H7 (cell line): ENCODE measurements around the gene RBM8A. TPM values are rescaled to one million over a fixed set of nuclear protein-coding genes. Genes with fewer than 3 reads are reported as not detected.
"Not testable (repeated sequence)": the region's sequence is repeated elsewhere in the genome, so short reads cannot be mapped to it uniquely, and the experiment has no call there.

Experiments
- DNase-seq: peaks from one replicate; pipeline ENCODE4 v3.0.0; 2012
- H3K27me3 ChIP-seq: 2 replicates; pipeline ENCODE4 v1.6.0; 2011; ENCODE audit warnings: mild to moderate bottlenecking, low read length; ENCODE audit not compliant: control insufficient read depth, insufficient read depth
- H3K36me3 ChIP-seq: replicated peaks from 2 replicates; pipeline ENCODE4 v1.5.1; 2011; ENCODE audit warnings: low read length; ENCODE audit not compliant: control insufficient read depth, insufficient read depth
- H3K4me3 ChIP-seq: 2 replicates; pipeline ENCODE4 v1.5.1; 2011; ENCODE audit warnings: low read depth, mild to moderate bottlenecking, control low read depth, low read length, moderate library complexity; ENCODE audit not compliant: insufficient read depth
- total RNA-seq: library from RNA; depleted of rRNA; stranded (reverse); fragments of >200 nt; shearing (Covaris generic); gene quantifications from 2 replicates; pipeline ENCODE4 v1.2.3, GENCODE V29; 2014

Gene RBM8A
- total RNA-seq, 1 experiment from 2014 or later, result 214 TPM

- Histone ChIP-seq H3K36me3 (no peaks in the 10 kb centered on the region), H3K4me3 (no peak overlapping the region), H3K27me3 (no peaks in the 10 kb centered on the region)
- no peak for DNase-seq
Measured at GRCh38 chr1:145944532-145944931, 17.2 kb upstream of the RBM8A start.

GRCh38 chr1:145942871-145943270 lies 15.6 kb upstream of the RBM8A start:
- no peaks in the 10 kb centered on the region for H3K27me3 ChIP-seq
- no peak overlapping the region for H3K4me3 ChIP-seq
- H3K36me3 ChIP-seq, result no peaks in the 10 kb centered on the region
- no peak for DNase-seq

GRCh38 chr1:145942405-145942804 lies 15.1 kb upstream of the RBM8A start:
- no peaks in the 10 kb centered on the region for H3K36me3 ChIP-seq
- no peak for DNase-seq
- H3K4me3 ChIP-seq, result no peak overlapping the region
- H3K27me3 ChIP-seq, result no peaks in the 10 kb centered on the region

GRCh38 chr1:145937436-145937835 lies 10.2 kb upstream of the RBM8A start:
- H3K4me3 ChIP-seq, result no peak overlapping the region
- H3K27me3 ChIP-seq, result no peaks in the 10 kb centered on the region
- H3K36me3 ChIP-seq, result no peaks in the 10 kb centered on the region
- no peak for DNase-seq

- DNase-seq, result peak; percentile 21
- no peak overlapping the region for H3K4me3 ChIP-seq
- H3K36me3 ChIP-seq, result no peaks in the 10 kb centered on the region
- no peaks in the 10 kb centered on the region for H3K27me3 ChIP-seq
Measured at GRCh38 chr1:145936247-145936646, 9.0 kb upstream of the RBM8A start.

GRCh38 chr1:145935708-145936107 lies 8.4 kb upstream of the RBM8A start:
- no peaks in the 10 kb centered on the region for H3K27me3 ChIP-seq
- H3K4me3 ChIP-seq, result no peak overlapping the region
- H3K36me3 ChIP-seq, result no peaks in the 10 kb centered on the region
- no peak for DNase-seq

GRCh38 chr1:145932522-145933009 lies 5.3 kb upstream of the RBM8A start:
- H3K4me3 ChIP-seq, H3K27me3 ChIP-seq, H3K36me3 ChIP-seq, DNase-seq: not testable (repeated sequence)

- Histone ChIP-seq H3K4me3 (peak overlapping the region; percentile 76), H3K27me3 (no peaks in the 10 kb centered on the region), H3K36me3 (peaks cover 9% of the 10 kb centered on the region)
- DNase-seq, result no peak
Measured at GRCh38 chr1:145927916-145928643, 796 bp upstream of the RBM8A start.

GRCh38 chr1:145926686-145927062 lies 610 bp downstream of the RBM8A start:
- peaks cover 9% of the 10 kb centered on the region for H3K36me3 ChIP-seq
- DNase-seq, result no peak

GRCh38 chr1:145922266-145922665 lies 5.0 kb downstream of the RBM8A start:
- peaks cover 3% of the 10 kb centered on the region; the same call in 1 of the 2 replicates for H3K27me3 ChIP-seq
- no peak for DNase-seq
- H3K4me3 ChIP-seq, result no peak overlapping the region
- H3K36me3 ChIP-seq, result peaks cover 9% of the 10 kb centered on the region

More at GRCh38 chr1:145926686-145927062, 610 bp downstream of the RBM8A start:
- H3K4me3 ChIP-seq, result peak overlapping the region; percentile 76
- H3K27me3 ChIP-seq, result no peaks in the 10 kb centered on the region

GRCh38 chr1:145920297-145920696 lies 7.0 kb downstream of the RBM8A start:
- not testable (repeated sequence) for DNase-seq, H3K36me3 ChIP-seq, H3K4me3 ChIP-seq, H3K27me3 ChIP-seq

GRCh38 chr1:145918992-145919939 lies 8.0 kb downstream of the RBM8A start:
- Histone ChIP-seq H3K36me3 (peaks cover 1% of the 10 kb centered on the region), H3K4me3 (peak overlapping the region; percentile 84), H3K27me3 (peaks cover 3% of the 10 kb centered on the region; the same call in 1 of the 2 replicates)
- DNase-seq, result peak; percentile 61

GRCh38 chr1:145918144-145918991 lies 8.9 kb downstream of the RBM8A start, which contains the start of gene PEX11B:
Gene PEX11B (minus strand): TSS chr1:145918717. CDS start chr1:145918688, 29 bp downstream.
- Histone ChIP-seq H3K27me3 (peaks cover 3% of the 10 kb centered on the region; the same call in 1 of the 2 replicates), H3K36me3 (no peaks in the 10 kb centered on the region), H3K4me3 (peak within 1 kb of the TSS; percentile 84)
- DNase-seq, result peak; percentile 91

GRCh38 chr1:145917595-145917994 lies 9.7 kb downstream of the RBM8A start:
- Histone ChIP-seq H3K36me3 (no peaks in the 10 kb centered on the region), H3K27me3 (peaks cover 3% of the 10 kb centered on the region; the same call in 1 of the 2 replicates), H3K4me3 (peak overlapping the region; percentile 84)
- DNase-seq, result no peak
